M059J (cell line): ENCODE measurements around the gene RAD17. TPM values are rescaled to one million over a fixed set of nuclear protein-coding genes. Genes with fewer than 3 reads are reported as not detected.
A peak's percentile ranks its signal among the peaks of the same experiment; 100 is the strongest.
"Not testable (repeated sequence)": the region's sequence is repeated elsewhere in the genome, so short reads cannot be mapped to it uniquely, and the experiment has no call there.

ENCODE experiments used
- DNase-seq: peaks from one replicate; pipeline ENCODE4 v3.0.0-alpha.2; 2012; ENCODE audit warnings: low read depth
- total RNA-seq: library from RNA; depleted of rRNA; stranded (reverse); fragments of >200 nt; shearing (Covaris generic); gene quantifications from 2 replicates; pipeline ENCODE4 v1.2.3, GENCODE V29; 2014; rRNA removed

The RAD17 gene
- total RNA-seq: 8.5 and 19.7 TPM in 2 replicates

DNA sequence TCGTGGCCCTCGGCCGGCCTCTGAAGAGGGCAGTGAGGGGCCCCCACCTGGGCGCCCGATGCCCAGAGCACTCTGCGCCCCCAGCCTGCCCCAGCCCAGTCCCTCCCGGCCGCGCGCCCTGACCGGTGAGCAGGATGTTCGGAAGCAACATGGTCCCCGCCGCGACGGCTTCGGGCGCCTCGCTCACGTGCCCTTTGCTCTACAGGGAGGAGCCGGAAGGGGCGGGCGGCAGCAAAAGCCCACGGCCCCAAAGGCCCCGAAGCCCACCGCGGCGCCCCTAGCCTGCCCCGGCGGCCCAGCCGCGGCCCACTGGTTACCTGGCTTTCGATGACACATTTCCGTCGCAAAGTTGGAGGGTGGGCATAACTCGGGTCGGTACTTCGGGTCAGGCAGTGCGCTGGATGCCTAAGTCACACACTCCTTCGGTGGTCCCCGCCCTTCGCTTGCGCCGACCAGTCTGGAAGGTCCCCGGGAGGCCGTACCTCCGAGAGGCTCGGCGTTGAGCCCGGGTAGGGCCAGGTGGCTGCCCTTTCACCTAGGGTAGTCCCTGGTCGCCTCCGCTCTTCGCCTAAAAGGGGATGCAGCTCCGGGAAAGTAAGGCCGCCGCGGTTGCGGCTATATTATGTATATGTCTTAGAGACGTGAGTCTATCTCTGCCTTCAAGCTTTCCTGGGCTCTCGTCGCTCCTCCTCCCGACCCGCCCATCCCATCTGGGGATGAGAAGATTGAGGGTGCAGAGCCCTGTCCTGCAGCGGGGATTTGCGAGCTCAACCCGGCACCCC lies at the start of gene RAD17, which contains the start of the genes AK6 and TAF9:
Gene RAD17 (plus strand): TSS at position 479 of the 782 bp plus-strand sequence. CDS start 2,391 bp downstream, outside the sequence.
Gene AK6 (minus strand): TSS at position 181 of the 782 bp plus-strand sequence. CDS start 30 bp downstream, at position 151.
Gene TAF9 (minus strand): TSS at position 181 of the 782 bp plus-strand sequence. CDS start 3,783 bp downstream, outside the sequence.
- DNase-seq: peak; percentile 88

- DNase-seq: no peak
These were observed 43.3 kb upstream of the RAD17 start for GRCh38 chr5:69326365-69326764.

DNA sequence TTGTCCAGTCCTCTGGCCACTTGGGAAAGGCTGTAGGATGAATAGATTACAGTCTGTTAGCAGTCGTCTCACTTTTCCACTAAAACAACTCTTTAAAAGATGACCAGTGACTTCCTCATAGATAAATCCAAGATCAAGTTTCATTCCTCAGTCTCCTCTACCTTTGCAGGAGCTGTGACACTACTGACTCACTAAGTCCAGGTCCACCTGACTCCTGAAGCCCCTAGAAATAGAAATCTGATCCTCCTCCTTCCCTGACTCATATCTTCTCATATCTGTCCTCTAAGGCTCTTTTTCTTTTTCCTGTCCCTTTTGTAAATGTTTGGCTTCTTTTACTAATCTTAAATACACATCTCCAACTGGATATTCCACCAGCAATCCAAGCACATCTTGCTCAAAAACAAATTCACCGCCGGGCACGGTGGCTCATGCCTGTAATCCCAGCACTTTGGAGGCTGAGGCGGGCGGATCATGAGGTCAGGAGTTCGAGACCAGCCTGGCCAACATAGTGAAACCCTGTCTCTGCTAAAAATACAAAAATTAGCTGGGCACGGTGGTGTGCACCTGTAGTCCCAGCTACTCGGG lies 39.6 kb upstream of the RAD17 start:
- peak; percentile 34 for DNase-seq

DNA sequence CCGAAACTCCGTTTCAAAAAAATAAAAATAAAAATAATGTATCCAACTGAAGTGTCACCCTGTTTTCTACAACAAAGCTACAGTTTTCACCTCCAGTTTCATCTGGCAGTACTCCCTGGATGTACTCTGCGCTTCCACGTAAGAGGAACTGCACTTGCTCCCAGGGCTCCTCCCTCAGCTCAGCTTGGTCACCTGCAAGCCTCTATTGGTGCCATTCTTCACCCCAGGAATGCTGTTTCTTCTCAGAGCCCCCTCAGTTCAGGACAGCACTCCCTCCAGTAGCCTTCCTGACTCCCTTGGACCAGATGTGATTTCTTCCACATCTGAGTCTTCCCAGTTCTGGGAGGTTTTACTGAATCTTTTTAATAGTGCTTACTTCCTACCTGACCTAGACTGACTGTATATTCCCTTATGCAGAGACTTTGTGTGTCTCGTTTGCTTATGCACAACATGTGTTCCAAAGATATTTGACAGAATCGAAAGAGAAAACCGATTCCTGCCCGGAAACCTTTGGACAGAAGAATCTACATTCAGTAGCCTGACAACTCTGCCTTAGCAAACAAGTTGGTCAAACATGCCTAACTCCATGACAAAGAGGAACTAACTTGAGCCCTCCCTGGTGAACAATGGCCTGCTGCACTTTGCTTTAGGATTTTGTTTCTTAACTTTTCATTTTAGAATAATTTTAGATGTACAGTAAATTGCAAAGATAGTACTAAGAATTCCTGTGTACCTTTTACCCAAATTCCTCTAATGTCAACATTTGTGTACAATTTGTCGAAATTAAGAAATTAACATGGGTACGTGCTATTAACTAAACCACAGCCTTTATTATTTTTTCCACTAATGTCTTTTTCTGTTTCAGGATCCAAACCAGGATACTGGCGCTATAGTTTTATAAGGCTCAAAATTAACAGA lies 37.8 kb upstream of the RAD17 start:
- no peak for DNase-seq

GRCh38 chr5:69333668-69334315 lies 35.8 kb upstream of the RAD17 start:
- not testable (repeated sequence) for DNase-seq

DNA sequence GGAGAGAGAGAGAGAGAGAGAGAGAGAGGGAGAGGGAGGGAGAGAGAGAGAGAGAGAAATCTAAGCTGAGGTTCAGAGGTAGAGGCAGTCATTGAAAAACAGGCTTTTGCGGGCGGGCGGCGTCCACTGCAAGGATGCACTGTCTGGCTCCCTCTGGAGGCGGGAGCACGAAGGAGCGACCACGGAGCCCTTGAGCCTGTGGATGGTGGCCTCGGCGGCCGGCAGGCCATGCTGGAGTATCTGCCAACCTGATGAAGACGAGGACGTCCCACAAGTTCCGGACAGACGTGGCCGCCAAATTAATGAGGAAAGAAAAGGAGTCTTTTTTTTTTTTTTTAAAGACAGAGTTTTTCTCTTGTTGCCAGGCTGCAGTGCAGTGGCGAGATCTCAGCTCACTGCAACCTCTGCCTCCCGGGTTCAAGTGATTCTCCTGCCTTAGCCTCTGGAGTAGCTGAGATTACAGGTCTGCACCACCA lies 34.8 kb upstream of the RAD17 start:
- DNase-seq: peak; percentile 83

- peak; percentile 57 for DNase-seq
These were observed 34.2 kb upstream of the RAD17 start for GRCh38 chr5:69335341-69335935.

DNA sequence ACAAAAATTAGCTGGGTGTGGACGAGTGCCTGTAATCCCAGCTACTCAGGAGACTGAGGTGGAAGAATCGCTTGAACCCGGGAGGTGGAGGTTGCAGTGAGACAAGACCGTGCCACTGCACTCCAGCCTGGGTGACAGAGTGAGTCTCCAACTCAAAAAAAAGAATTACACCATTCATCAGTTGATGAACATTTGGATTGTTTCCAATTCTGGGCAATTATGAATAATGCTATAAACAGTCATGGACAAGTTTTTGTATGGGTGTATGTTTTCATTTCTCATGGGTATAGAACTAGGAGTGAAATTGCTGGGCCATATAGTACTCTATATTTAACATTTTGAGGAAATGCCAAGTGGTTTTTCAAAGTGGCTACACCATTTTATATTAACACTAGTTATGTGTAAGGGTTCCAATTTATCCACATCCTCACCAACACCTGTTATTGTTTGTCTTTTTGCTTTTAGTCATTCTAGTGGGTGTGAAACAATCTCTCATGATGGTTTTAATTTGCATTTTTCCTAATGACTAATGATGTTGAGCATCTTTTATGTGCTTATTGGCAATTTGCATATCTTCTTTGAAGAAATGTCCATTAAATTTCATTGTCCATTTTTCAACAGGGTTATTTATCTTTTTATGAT lies 28.0 kb upstream of the RAD17 start:
- no peak for DNase-seq

GRCh38 chr5:69343083-69343482 lies 26.5 kb upstream of the RAD17 start:
- DNase-seq: no peak

GRCh38 chr5:69350664-69351063 lies 19.0 kb upstream of the RAD17 start:
- no peak for DNase-seq

DNA sequence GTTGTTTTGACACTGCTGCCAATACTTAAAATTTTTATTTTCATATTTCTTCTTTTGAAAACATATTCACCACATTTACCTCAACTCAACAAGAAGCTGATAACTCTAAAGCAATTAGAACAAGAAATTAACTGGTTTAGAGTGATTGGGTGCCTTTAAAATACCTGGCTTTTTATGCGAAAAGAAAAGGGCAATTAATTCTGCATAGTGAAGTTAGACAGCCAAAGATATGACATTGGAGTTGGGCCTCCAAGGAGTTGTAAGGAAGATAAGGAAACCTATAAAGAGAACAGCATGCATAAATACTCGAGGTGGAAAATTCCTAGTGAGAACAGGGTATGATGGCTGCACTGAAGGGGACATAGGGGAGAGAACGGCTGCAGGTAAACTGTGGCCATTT lies 9.9 kb upstream of the RAD17 start:
- DNase-seq: no peak

DNA sequence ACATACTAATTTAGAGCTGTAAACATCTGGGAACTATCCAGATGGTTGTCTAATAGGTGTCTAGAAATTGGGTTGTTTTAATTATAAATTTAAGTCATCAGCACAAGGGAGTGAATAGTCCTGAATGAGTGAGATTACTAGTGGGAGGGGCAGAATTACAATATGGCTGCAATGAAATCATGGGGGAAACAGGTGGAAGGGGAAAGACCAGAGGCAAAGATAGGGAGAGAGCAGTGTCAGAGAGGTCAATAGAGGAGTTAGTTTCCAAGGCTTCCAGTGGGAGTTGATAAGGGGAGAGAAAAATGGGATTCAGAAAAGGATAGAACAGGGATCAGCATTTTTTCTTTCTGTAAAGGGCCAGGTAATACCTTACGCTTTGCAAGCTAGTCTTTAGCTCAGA lies 9.2 kb upstream of the RAD17 start:
- no peak for DNase-seq

GRCh38 chr5:69364414-69364813 lies 5.2 kb upstream of the RAD17 start:
- DNase-seq: peak; percentile 5

GRCh38 chr5:69364850-69365249 lies 4.8 kb upstream of the RAD17 start:
- no peak for DNase-seq

- no peak for DNase-seq
These were observed 1.8 kb upstream of the RAD17 start for GRCh38 chr5:69367697-69368279.

DNA sequence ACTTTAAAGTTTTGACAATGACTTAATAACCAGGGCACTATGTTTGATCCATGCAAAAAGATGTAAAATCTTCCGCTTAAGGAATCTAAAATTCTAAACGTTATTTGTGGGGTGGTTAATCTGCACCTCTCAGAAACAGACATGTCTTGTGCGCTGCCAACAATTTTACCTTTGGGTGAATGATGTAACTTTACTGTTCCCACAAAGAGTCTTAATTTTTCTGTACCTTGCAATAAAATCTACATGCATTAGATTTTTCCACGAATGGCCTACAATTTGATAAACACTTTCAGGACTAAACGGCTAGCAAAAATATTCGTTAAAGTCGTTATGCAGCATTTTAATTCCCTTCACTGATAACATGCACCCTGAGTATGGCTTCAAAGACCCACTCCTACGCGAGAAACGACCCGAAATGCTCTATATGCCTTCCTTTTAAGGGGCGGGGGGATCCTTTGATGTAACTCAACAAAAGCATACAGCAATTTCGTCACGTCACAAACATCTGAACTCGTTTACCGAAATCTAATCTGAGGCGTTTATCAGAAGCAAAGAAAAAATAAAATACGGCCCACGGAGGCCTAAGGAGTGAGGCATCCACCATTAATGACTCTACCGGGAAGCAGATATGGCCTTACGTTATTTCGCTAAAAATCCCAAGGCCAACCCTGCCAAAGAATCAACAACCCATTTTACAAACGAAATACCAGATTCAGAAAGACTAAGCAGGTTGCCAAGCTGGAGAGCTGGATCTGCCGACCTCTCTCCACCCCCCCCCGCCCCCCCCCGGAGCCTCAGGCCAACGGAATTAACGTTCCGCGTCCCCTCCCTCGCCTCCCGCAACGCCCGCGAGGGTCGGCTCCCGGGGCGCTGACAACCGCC lies 919 bp upstream of the RAD17 start:
- DNase-seq: no peak

DNA sequence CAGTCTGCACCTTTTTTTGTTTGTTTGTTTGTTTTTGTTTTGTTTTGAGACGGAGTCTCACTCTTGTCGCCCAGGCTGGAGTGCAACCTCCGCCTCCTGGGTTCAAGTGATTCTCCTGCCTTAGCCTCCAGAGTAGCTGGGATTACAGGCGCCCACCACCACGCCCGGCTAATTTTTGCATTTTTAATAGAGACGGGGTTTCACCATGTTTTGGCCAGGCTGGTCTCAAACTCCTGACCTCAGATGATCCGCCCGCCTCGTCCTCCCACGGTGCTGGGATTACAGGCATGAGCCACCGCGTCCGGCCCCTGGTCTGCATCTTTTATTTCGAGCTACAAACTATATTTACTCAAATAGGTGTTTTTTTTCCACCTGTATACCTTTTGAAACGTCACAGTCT lies 717 bp downstream of the RAD17 start:
- DNase-seq: not testable (repeated sequence)

DNA sequence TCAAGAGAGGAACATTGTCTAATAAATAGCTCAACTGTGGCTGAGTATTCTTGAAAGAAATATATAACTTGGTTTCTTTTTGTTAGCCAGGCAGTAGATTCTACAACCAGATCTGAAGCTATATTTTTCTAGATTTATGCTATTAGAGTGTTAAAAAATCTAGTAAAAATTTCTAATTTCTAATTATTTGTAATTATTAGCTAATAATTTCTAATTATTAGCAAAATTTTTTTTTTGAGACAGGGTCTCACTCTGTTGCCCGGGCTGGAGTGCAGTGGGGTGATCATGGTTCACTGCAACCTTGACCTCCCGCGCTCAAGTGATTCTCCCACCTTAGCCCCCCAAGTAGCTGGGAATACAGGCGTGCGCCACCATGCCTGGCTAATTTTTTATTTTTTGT lies 2.8 kb downstream of the RAD17 start:
- DNase-seq: no peak

- no peak for DNase-seq
These were observed 5.4 kb downstream of the RAD17 start for GRCh38 chr5:69374911-69375446.
